ENCODE measurements around the gene PTGDS. TPM values are rescaled to one million over a fixed set of nuclear protein-coding genes. Genes with fewer than 3 reads are reported as not detected.

PTGDS gene
- total RNA-seq, 2 experiments from 2014 or later = 1.3 to 3.3 TPM

- POLR2A ChIA-PET = interaction anchor here (1.1 kb wide), 1 partner anchor 20 kb away, joined by 4 read pairs; no protein-coding TSS in a partner anchor
- no peaks in the 10 kb centered on the region for H3K9me3 Mint-ChIP-seq
- ATAC-seq (ENCODE audit: low read depth) (no peak), DNase-seq (no peak)
- no peak overlapping the region for H3K27ac Mint-ChIP-seq
- peaks cover 3% of the 10 kb centered on the region for H3K36me3 Mint-ChIP-seq
- H3K4me3 Mint-ChIP-seq = no peak overlapping the region
- H3K27me3 Mint-ChIP-seq = no peaks in the 10 kb centered on the region
- peaks cover 3% of the 10 kb centered on the region for H3K4me1 Mint-ChIP-seq
Observed at GRCh38 chr9:137020771-137021567, 43.7 kb downstream of the PTGDS start.

- Mint-ChIP-seq H3K4me3 (no peak overlapping the region), H3K27ac (no peak overlapping the region), H3K4me1 (peaks cover 4% of the 10 kb centered on the region), H3K9me3 (no peaks in the 10 kb centered on the region), H3K36me3 (peaks cover 3% of the 10 kb centered on the region), H3K27me3 (no peaks in the 10 kb centered on the region)
- POLR2A ChIA-PET = interaction anchor here (1.1 kb wide), 1 partner anchor 21 kb away, joined by 4 read pairs; no protein-coding TSS in a partner anchor
- DNase-seq = no peak
- no peak for ATAC-seq (ENCODE audit: low read depth)
Observed at GRCh38 chr9:137021568-137021978, 44.3 kb downstream of the PTGDS start.

GRCh38 chr9:137021979-137022661 lies 44.8 kb downstream of the PTGDS start:
- ATAC-seq (ENCODE audit: low read depth) (peak; percentile 31), DNase-seq (peak; percentile 65)
- no peaks in the 10 kb centered on the region for H3K9me3 Mint-ChIP-seq
- no peak overlapping the region for H3K27ac Mint-ChIP-seq
- POLR2A ChIA-PET = interaction anchor here (1.1 kb wide), 1 partner anchor 22 kb away, joined by 4 read pairs; no protein-coding TSS in a partner anchor
- no peak overlapping the region for H3K4me3 Mint-ChIP-seq
- peaks cover 6% of the 10 kb centered on the region for H3K4me1 Mint-ChIP-seq
- no peaks in the 10 kb centered on the region for H3K27me3 Mint-ChIP-seq
- no peaks in the 10 kb centered on the region for H3K36me3 Mint-ChIP-seq

GRCh38 chr9:137022662-137023008 lies 45.3 kb downstream of the PTGDS start:
- Mint-ChIP-seq H3K9me3 (no peaks in the 10 kb centered on the region), H3K4me1 (peaks cover 8% of the 10 kb centered on the region), H3K36me3 (no peaks in the 10 kb centered on the region), H3K27ac (no peak overlapping the region), H3K4me3 (no peak overlapping the region), H3K27me3 (peaks cover 2% of the 10 kb centered on the region)
- POLR2A ChIA-PET = no interaction called here
- ATAC-seq (ENCODE audit: low read depth) (no peak), DNase-seq (no peak)

GRCh38 chr9:137023157-137023556 lies 45.9 kb downstream of the PTGDS start:
- H3K27me3 Mint-ChIP-seq = peaks cover 2% of the 10 kb centered on the region
- no peak overlapping the region for H3K27ac Mint-ChIP-seq
- H3K9me3 Mint-ChIP-seq = no peaks in the 10 kb centered on the region
- no peaks in the 10 kb centered on the region for H3K36me3 Mint-ChIP-seq
- no peak for DNase-seq
- no peak overlapping the region for H3K4me3 Mint-ChIP-seq
- H3K4me1 Mint-ChIP-seq = peaks cover 8% of the 10 kb centered on the region
- ATAC-seq (ENCODE audit: low read depth) = no peak
- POLR2A ChIA-PET = no interaction called here

GRCh38 chr9:137023583-137023991 lies 46.3 kb downstream of the PTGDS start:
- DNase-seq = no peak
- Mint-ChIP-seq H3K27me3 (peaks cover 2% of the 10 kb centered on the region), H3K27ac (no peak overlapping the region), H3K4me1 (peaks cover 8% of the 10 kb centered on the region), H3K9me3 (no peaks in the 10 kb centered on the region), H3K36me3 (no peaks in the 10 kb centered on the region), H3K4me3 (no peak overlapping the region)
- POLR2A ChIA-PET = no interaction called here
- no peak for ATAC-seq (ENCODE audit: low read depth)

- peaks cover 19% of the 10 kb centered on the region for H3K4me1 Mint-ChIP-seq
- peaks cover 2% of the 10 kb centered on the region for H3K27me3 Mint-ChIP-seq
- POLR2A ChIA-PET = interaction anchor here (1.3 to 1.9 kb wide), 2 partner anchors 29 to 33 kb away, joined by 3 to 9 read pairs; partner anchors contain the start of genes CLIC3 and PAXX
- ATAC-seq (ENCODE audit: low read depth) (no peak), DNase-seq (no peak)
- no peaks in the 10 kb centered on the region for H3K9me3 Mint-ChIP-seq
- no peak overlapping the region for H3K27ac Mint-ChIP-seq
- no peaks in the 10 kb centered on the region for H3K36me3 Mint-ChIP-seq
- no peak overlapping the region for H3K4me3 Mint-ChIP-seq
Observed at GRCh38 chr9:137025517-137025966, 48.2 kb downstream of the PTGDS start.

GRCh38 chr9:137026384-137026783 lies 49.1 kb downstream of the PTGDS start:
- no peak overlapping the region for H3K4me3 Mint-ChIP-seq

GRCh38 chr9:137026828-137027227 lies 49.5 kb downstream of the PTGDS start:
- ATAC-seq (ENCODE audit: low read depth) = no peak

More at GRCh38 chr9:137026384-137026783, 49.1 kb downstream of the PTGDS start:
- H3K9me3 Mint-ChIP-seq = no peaks in the 10 kb centered on the region
- peaks cover 2% of the 10 kb centered on the region for H3K27me3 Mint-ChIP-seq
- ATAC-seq (ENCODE audit: low read depth) = no peak
- H3K4me1 Mint-ChIP-seq = peaks cover 23% of the 10 kb centered on the region
- no peaks in the 10 kb centered on the region for H3K36me3 Mint-ChIP-seq
- DNase-seq = no peak
- POLR2A ChIA-PET = interaction anchor here (0.7 to 1.9 kb wide), 6 partner anchors 9 to 78 kb away, joined by 3 to 9 read pairs (median 4); partner anchors contain the start of genes CLIC3 and PAXX
- peak overlapping the region; percentile 21 for H3K27ac Mint-ChIP-seq

GRCh38 chr9:137027369-137028262 lies 50.3 kb downstream of the PTGDS start, which contains the start of gene ABCA2:
TSS of gene ABCA2 (minus strand) at chr9:137028237. CDS start at chr9:137028140, 97 bp downstream.
- H3K4me1 Mint-ChIP-seq = peaks cover 27% of the 10 kb centered on the region
- H3K9me3 Mint-ChIP-seq = no peaks in the 10 kb centered on the region
- peak within 1 kb of the TSS; percentile 58 for H3K27ac Mint-ChIP-seq
- peak within 1 kb of the TSS; percentile 82 for H3K4me3 Mint-ChIP-seq
- DNase-seq (no peak), ATAC-seq (ENCODE audit: low read depth) (no peak)
- POLR2A ChIA-PET = interaction anchor here (0.6 to 2.4 kb wide), 9 partner anchors 8 to 79 kb away, joined by 3 to 9 read pairs (median 5); partner anchors contain the start of genes PAXX and SAPCD2
- no peaks in the 10 kb centered on the region for H3K36me3 Mint-ChIP-seq
- peaks cover 2% of the 10 kb centered on the region for H3K27me3 Mint-ChIP-seq

More at GRCh38 chr9:137026828-137027227, 49.5 kb downstream of the PTGDS start:
- Mint-ChIP-seq H3K27me3 (peaks cover 2% of the 10 kb centered on the region), H3K4me3 (peak overlapping the region; percentile 82), H3K9me3 (no peaks in the 10 kb centered on the region), H3K27ac (peak overlapping the region; percentile 21), H3K36me3 (no peaks in the 10 kb centered on the region), H3K4me1 (peaks cover 25% of the 10 kb centered on the region)
- DNase-seq = no peak
- POLR2A ChIA-PET = interaction anchor here (0.7 to 1.9 kb wide), 9 partner anchors 8 to 79 kb away, joined by 3 to 9 read pairs (median 4); partner anchors contain the start of genes CLIC3 and PAXX

- DNase-seq (peak; percentile 88), ATAC-seq (ENCODE audit: low read depth) (peak; percentile 63)
- Mint-ChIP-seq H3K27me3 (peaks cover 2% of the 10 kb centered on the region), H3K4me1 (peaks cover 29% of the 10 kb centered on the region), H3K36me3 (no peaks in the 10 kb centered on the region), H3K27ac (peak overlapping the region; percentile 58), H3K9me3 (no peaks in the 10 kb centered on the region), H3K4me3 (peak overlapping the region; percentile 74)
- POLR2A ChIA-PET = interaction anchor here (0.6 to 2.4 kb wide), 8 partner anchors 10 to 212 kb away, joined by 3 to 8 read pairs (median 4); partner anchors contain the start of genes MAN1B1, SAPCD2 and TUBB4B
Observed at GRCh38 chr9:137028263-137029057, 51.2 kb downstream of the PTGDS start.
